GM18498 (cell line): ENCODE results near the gene LMTK2.

Experiments used
- ATAC-seq: cut with Tn5 transposase; IDR thresholded peaks from one replicate; pipeline ENCODE4 v1.9.1; 2021; ENCODE audit warnings: mild to moderate bottlenecking, moderate library complexity; ENCODE audit not compliant: unreplicated experiment

LMTK2 gene

DNA sequence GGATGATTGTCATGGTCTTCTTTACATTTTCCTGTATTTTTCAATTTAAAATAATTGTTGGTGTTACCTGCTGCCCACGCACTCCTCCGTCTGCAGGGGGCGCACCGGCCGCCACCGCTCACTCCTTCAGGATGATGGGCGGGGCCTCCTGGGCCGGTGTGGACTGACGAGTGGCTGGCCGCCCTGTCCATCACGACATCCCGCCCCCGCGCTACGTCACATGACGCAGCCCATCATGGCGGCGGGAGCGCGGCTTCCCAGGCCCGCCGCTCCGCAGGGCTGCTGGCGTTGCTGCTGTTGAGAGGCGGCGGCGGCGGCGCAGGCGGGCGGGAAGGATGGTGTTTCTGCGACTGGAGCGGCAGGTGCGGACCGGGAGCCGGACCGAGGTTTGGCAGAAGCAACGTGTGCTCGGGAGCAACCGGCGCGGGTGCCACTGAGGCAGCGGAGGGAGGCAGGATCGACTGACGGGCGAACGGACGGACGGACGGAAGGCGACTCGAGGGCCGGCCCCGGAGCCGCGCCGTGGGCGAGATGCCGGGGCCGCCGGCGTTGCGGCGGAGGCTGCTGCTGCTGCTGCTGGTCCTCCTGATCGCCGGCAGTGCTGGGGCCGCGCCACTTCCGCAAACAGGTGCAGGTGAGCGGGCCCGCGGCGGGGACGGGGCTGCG lies at the start of gene LMTK2:
Gene LMTK2 (plus strand): TSS at position 216 of the 666 bp plus-strand sequence. CDS start 316 bp downstream, at position 532.
- ATAC-seq: peak; percentile 100

DNA sequence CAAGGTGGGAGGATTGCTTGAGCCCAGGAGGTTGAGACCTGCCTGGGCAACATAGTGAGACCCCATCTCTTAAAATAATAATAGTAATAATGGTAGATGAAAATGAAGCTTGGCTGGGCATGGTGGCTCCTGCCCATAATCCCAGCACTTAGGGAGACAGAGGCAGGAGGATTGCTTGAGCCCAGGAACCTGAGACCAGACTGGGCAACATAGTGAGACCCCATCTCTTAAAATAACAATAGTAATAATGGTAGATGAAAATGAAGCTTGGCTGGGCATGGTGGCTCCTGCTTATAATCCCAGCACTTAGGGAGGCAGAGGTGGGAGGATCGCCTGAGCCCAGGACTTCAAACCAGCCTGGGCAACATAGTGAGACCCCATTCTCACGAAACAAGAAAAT lies 49.5 kb upstream of the LMTK2 start:
- ATAC-seq: no peak

DNA sequence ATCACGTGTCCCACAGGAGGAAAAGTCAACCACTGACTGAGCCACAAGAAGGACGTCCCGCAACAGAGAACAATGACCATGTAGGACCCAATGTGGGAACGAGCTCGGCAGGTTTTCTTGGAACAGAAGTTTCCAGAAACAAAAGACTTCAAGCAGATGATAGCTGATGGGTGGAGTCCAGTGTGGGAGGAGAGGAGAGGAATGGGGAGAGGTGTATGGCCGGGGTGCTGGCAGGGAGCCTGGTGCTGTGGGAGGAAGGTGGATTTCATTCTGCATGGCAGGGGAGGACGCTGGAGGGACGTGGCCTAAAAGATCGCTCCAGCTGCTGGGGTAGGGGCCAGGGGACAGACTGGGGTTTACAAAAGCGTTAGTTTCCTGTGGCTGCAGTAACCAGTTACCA lies 48.5 kb upstream of the LMTK2 start:
- no peak for ATAC-seq

DNA sequence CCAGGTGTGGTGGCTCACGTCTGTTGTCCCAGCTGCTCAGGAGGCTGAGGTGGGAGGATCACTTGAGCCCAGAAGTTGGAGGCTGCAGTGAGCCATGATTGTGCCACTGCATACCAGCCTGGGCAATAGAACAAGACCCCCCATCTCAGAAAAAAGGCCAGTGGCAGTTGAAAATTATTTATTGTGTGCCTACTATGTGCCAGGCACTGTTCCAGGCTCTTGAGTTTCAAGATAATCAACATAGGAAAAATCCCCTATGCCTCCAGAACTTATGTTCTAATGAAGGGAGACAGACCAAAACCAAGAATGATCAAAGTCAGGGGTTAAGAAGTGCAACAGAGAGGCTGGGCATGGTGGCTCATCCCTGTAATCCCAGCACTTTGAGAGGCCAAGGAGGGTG lies 42.4 kb upstream of the LMTK2 start:
- no peak for ATAC-seq

DNA sequence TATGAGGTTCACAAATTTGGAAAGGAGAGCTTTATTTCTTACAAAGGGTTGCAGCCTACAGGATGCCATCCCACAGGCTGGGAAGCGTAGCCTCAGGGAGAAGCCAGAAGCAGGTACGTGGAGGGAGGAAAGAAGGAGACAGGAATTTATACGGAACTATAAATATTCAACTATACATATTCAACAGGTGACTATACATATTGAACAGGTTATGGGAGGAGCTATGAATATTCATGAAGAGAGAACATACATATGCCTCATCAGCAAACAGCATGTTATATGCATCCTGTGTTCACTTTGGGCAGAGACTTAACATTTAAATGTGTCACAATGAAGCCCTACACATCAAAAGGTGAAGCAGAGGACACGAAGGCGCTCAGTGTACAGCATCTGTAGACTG lies 40.5 kb upstream of the LMTK2 start:
- ATAC-seq: no peak

DNA sequence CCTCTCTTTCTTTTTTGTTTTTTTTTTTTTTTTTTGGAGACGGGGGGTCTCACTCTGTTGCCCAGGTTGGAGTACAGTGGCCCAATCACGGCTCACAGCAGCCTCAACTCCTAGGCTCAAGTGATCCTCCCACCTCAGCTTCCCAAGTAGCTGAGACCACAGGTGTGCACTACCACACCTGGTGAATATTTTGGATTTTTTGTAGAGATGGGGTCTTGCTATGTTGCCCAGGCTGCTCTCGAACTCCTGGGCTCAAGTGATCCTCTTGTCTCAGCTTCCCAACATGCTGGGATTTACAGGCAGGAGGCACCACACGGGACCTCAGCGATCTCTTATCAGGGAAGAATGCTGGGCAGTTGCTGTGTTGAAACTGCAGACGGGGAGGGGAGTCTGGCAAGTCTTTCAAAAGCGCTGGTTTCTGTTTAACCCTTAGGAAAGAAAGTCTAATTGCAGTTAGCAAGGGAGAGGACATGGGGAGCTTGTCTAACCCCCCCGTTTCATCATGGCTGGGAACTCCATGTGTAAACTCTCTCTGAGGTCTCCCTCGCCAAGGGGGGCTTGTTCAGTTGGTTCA lies 39.6 kb upstream of the LMTK2 start:
- ATAC-seq: no peak

DNA sequence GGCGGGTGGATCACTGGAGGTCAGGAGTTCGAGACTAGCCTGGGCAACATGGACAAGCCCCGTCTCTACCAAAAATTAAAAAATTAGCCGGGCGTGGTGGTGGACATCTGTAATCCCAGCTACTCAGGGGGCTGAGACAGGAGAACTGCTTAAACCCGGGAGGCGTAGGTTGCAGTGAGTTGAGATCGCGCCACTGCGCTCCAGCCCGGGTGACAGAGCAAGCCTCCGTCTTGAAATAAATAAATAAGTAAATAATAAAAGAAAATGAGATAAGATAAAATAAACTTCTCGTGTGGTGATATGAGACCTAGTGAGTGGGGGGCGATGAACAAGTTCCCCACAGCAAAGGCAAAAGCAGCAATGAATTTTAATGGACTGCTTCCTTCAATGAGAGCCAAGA lies 33.6 kb upstream of the LMTK2 start:
- no peak for ATAC-seq

DNA sequence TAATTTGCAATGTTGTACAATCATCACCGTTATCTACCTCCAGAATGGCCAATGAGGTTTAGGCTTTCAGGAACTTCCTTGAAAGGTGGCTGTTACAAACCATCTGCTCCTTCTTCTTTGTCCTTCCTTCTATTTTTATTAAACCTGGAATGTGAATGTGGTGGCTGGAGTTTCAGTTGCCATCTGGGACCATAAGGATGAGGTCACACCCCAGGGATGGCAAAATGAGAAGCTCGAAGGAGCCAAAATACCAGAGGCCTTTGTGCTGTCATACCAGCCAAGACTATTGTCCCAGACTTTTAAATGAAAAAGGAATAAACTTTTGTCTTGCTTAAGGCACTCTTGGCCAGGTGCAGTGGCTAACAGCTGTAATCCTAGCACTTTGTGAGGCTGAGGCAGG lies 30.9 kb upstream of the LMTK2 start:
- ATAC-seq: no peak

DNA sequence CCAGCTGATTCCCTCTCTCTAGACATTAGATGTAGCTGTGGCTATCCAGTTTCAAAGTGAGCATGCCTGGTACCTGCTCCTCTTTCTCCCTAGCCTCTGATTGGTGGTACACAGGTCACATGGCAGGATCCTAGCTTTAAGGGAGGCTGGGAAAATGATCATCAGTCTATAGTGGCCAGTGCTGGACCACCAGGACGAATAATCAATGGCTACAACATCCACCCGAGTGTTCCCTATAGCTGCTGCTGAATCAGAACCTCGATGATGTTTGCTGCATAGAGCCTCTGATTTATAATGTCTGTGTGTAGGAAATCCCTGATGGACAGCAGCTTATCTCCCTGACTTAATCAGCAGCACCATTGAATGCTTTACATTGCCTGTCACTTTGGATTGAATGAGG lies 28.9 kb upstream of the LMTK2 start:
- no peak for ATAC-seq

DNA sequence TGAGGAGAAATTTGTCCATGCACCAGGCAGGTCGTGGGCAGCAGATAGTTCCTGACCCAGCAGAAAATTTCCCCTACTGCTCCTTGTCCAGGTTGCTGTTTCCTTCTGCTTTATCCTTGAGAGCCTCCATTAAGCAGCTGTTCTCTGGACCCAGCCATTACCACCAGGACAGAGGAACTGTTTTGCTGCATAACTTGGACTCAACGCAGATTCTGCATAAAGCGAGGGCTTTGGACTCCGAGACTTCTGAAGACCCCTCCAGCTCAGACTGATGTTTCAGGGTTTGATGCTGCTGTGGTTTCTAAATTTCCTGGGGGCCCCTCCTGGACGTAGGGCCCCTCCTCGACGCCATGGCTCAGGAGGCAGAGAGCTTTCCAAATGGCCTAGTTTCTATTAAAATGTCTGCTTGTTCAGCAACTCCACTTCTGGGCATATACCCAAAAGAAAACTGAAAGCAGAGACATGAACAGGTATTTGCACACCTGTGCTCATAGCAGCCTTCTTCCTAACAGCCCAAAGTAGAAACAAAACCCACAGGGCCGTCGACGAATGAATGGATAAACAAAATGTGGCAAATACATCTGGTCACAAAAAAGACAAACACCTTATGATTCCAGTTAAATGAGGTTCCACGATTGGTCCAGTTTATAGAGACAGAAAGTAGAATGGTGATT lies 28.3 kb upstream of the LMTK2 start:
- no peak for ATAC-seq

DNA sequence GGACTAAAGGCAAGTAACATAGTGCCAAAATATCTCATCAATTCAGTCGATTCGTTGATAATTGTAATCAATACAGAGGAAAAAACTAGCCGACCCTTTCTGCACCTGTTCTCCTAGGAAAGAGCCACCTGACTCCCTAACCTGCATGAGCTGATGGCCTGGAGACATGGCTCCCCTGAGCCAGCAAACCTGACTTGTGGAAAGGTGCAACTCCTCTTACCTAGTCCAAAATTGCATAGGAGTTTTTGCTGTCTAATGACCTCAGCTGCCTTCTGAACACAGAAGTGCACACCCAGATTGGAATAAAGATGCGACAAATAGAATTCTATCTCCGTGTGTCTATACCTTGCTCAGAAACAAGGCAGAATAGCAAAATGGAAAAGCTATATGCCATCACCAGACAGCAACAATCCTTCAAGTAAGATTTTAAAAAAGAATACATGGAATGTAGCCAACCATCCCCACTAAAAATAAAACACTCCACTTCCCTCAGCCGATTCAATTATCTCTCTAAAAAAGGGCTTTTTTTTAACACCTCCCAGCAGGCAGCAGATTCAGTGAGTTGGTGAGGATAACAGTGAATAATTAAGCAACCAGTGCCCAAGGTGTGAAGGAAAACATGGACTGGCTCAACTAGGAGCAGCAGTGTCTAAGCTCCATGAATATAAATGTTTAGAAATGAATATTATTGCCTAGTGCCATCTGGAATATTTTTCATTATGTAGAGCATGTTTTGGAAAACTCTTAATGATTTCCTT lies 26.6 kb upstream of the LMTK2 start:
- ATAC-seq: no peak

DNA sequence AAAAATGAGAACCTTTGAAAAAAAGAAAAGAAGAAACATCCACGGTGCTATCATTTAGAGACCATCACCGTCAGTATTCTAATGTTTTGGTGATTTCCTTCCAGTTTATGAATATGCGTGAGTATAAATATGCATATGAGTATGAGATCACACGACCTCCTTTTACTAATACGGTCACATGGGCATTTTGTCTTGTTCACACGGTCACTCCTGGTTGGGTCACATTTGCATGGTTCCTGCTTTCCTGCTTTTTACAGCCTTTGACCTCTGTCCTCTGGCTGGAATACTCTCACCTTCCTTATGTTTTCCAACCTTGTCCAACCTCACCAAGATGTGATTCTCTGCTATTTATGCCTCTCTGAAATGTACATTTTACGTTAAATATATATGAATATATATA lies 25.3 kb upstream of the LMTK2 start:
- no peak for ATAC-seq

DNA sequence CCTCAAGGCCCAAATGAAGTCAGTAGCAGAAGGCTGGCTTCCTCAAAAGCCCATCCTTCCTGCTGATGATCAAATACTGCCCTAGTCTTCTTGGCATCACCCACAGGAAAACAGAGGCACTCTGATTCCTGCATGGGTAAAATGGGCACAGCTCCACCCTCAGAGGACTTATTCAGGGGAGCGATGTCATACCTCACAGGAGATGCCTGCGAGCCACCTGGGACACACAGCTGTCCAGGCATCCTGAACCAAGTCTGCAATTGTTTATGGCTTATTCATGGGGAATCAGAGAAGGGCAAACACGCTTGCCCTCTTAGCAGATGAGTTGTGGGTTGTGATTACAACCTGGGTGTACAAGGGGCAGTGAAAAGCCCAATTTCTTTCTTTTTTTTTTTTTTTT lies 22.0 kb upstream of the LMTK2 start:
- no peak for ATAC-seq

DNA sequence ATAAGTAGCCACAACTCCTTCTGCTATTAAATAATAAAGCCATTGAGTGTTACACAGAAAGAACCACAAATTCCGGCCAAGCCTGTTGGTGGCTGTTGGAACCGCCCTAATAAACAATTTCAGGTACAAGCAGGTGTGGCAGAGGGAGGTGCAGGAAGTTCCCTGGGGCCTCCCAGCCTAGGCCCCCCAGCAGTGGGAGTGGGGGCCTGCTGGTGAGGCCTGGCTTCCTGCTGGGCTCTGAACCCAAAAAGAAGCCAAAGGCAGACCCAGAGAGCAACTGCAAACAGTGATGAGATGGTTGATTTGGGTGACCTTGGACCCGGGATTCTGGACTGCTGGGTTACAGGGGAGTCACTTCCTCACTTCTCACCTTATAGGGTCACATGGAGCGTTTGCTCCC lies 21.0 kb upstream of the LMTK2 start:
- ATAC-seq: no peak

DNA sequence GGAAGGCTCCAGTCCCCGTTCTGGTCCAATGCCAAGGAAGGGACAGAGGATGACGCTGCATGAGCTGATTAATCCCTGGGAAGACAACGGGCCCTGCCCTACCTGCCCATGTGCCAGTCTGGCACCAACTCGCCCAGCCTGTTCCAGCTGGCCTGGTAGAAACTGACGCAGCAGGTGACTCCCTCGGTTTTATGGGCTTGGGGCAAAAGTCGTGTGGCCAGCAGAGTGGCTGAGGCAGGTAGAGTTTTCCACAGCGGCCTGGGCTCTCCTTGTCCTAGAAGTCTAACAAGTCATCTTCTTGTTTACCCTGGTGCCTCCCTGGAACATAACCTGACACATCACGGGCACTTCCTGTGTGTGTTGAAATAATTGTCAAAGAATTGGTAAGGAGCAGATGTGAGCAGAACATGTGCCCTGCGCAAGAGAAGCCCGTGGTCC lies 20.4 kb upstream of the LMTK2 start:
- no peak for ATAC-seq

DNA sequence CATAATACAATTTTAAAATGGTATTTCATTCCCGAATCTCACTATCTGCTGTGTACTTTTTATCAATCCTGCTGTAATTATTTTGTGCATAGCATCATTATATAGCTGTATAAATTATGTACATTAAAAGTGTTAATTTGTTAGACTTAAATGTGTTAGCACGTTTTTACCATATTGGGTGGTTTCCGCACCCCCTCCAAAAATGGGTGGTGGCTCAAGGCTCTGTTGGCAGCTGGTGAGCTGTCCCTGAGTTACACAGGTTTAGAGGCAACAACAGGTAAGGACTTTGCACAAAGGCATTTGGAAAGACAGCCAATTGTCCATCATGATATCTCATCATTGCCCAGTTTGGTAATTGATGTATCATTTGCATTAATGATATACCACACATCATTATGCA lies 18.6 kb upstream of the LMTK2 start:
- ATAC-seq: no peak

DNA sequence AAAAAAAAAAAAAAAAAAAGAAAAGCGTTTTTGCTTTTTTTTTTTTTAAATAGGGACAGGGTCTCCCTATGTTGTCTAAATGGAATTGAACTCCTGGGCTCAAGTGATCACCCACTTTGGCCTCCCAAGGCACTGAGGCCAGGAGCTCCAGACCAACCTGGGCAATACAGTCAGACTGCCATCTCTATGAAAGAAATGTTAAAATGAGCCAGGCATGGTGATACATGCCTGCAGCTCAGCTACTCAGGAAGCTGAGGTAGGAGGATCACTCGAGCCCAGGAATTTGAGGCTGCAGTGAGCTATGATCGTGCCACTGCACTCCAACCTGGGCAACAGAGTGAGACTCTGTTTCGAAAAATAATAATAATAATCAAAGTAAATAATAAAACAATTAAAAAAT lies 16.5 kb upstream of the LMTK2 start:
- ATAC-seq: no peak

DNA sequence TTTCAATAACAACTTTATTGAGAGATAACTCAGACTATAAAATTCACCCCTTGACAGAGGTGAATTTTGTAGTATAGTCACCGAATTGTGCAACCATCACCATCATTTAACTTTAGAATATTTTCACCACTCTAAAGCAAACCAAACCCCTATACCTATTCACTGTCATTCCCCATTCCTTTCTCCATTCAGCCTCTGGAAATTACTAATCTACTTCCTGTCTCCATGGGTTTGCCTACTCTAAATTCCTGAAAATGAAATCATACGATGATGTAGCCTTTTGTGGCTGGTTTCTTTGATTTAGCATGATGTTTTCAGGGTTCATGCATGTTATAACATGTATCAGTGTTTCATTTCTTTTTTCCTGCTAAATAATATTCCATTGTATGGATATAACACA lies 15.6 kb upstream of the LMTK2 start:
- ATAC-seq: no peak

DNA sequence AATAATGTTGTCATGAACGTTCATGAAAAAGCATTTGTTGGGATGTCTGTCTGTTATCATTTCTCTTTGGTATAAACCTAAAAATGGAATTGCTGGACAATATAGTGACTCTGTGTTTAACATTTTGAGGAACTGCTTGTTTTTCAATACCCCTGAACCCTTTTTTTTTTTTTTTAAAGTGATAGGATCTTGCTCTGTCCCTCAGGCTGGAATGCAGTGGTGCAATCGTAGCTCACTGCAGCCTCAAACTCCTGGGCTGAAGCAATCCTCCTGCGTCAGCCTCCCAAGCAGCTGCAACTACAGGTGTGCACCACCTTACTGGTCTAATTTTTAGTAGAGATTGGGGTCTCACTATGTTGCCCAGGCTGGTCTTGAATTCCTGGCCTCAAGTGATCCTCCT lies 15.1 kb upstream of the LMTK2 start:
- ATAC-seq: no peak

DNA sequence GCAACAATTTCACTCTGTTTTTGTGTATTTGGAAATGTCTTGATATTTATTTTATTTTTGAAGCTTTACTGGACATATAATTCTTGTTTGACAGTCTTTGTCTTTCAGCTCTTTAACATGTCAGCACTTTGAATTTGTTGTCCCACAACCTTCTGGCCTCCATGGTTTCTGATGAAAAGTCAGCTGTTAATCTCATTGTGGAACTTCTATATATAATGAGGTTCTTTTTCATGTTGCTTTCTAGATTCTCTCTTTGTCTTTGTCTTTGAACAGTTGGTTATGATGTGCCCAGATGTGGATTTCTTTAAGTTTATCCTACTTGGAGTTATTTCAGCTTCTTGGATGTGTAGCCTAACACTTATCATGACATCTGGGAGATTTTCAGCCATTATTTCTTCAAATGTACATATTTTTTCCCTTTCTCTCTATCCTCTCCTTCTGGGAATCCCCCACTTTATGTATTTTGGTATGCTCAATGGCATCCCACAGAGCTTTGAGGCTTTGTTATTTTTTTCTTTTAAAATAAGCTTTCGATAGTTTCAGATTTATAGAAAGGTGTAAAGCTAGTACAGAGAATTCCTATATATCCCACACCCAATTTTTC lies 9.5 kb upstream of the LMTK2 start:
- ATAC-seq: no peak

DNA sequence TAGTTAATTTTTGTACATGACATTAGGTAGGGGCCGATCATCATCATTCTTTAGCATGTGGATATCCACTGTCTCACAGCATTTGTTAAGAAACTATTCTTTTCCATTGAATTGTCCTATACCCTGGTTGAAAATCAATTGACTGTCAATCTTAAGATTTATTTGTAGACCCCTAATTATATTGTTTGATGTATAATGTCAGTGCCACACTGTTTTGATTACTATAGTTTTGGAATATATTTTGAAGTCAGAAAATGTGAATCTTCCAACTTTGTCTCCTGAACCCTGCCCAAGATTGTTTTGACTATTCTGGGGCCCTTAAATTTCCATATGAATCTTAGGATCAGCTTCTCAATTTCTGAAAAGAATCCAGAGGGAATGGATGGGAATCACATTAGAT lies 6.6 kb upstream of the LMTK2 start:
- ATAC-seq: no peak
